Calu3 (cell line): ENCODE measurements around the gene SYTL2. TPM values are rescaled to one million over a fixed set of nuclear protein-coding genes. Genes with fewer than 3 reads are reported as not detected.

Experiments
- BruUV-seq: library from RNA; stranded (reverse); fragments of 400-500 nt; replicated peaks from 2 replicates; lab custom pipeline; 2021; lab: Mats Ljungman, UMichigan
- CTCF ChIA-PET: fragments of 300-600 bp; sonication (Branson Sonifier 250); formaldehyde crosslinking; loops from one replicate; lab custom pipeline; 2022; ENCODE audit warnings: antibody characterized with exemption; lab: Charles Lee
- DNase-seq: peaks from one replicate; pipeline ENCODE4 v3.0.0; 2022
- H3K27ac Mint-ChIP-seq: one replicate; pipeline ENCODE4 v1.8.0; 2022; ENCODE audit warnings: mixed read lengths; ENCODE audit not compliant: unreplicated experiment
- H3K27me3 Mint-ChIP-seq: one replicate; pipeline ENCODE4 v1.8.0; 2022; ENCODE audit warnings: mixed read lengths; ENCODE audit not compliant: unreplicated experiment
- H3K36me3 Mint-ChIP-seq: one replicate; pipeline ENCODE4 v1.8.0; 2022; ENCODE audit warnings: mild to moderate bottlenecking, moderate library complexity, mixed read lengths; ENCODE audit not compliant: insufficient read depth, unreplicated experiment
- H3K4me1 Mint-ChIP-seq: one replicate; pipeline ENCODE4 v1.8.0; 2022; ENCODE audit warnings: mild to moderate bottlenecking, low read depth, mixed read lengths; ENCODE audit not compliant: unreplicated experiment
- H3K4me3 Mint-ChIP-seq: one replicate; pipeline ENCODE4 v1.8.0; 2022; ENCODE audit warnings: mild to moderate bottlenecking, low read depth, moderate library complexity, mixed read lengths; ENCODE audit not compliant: unreplicated experiment
- H3K9me3 Mint-ChIP-seq: one replicate; pipeline ENCODE4 v1.8.0; 2022; ENCODE audit warnings: low read depth, mixed read lengths; ENCODE audit not compliant: unreplicated experiment
- intact Hi-C: fragments of 100-400 bp; cut with micrococcal nuclease; formaldehyde crosslinking; loops from one replicate; pipeline ENCODE4 v1.10.0; 2022; ENCODE audit not compliant: unreplicated experiment
- total RNA-seq: library from RNA; stranded (reverse); gene quantifications from 2 replicates; pipeline ENCODE4 v1.2.3, GENCODE V29; 2022
- TF ChIP-seq, protein P1 (sequence below): fragments of 200-600 bp; IDR thresholded peaks from one replicate; pipeline ENCODE4 v1.8.0; 2022; ENCODE audit warnings: antibody characterized with exemption; ENCODE audit not compliant: unreplicated experiment

Gene SYTL2
- total RNA-seq, 1 experiment from 2014 or later = 10.6 TPM

DNA sequence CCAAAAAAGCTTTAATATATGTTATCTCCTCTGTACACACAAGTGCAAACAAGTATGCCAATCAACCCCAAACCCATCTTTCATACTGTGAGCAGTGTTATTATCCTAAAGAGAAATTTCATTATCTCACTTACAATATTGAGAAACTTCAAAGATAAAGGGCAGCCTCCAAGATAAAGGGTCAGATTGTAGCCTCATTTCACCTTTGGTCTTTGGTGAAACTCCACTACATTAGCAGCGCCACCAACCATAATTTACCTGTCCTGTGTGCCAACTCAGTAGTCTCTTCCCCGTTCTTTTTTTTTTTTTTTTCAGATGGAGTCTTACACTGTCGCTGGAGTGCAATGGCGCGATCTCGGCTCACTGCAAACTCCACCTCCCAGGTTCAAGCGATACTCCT lies 9.4 kb downstream of the SYTL2 start:
- Mint-ChIP-seq H3K4me3 (no peak overlapping the region), H3K27ac (no peak overlapping the region), H3K27me3 (no peaks in the 10 kb centered on the region), H3K4me1 (peaks cover 9% of the 10 kb centered on the region), H3K36me3 (no peaks in the 10 kb centered on the region), H3K9me3 (peaks cover 4% of the 10 kb centered on the region)
- no TSS peak for BruUV-seq
- CTCF ChIA-PET = interaction anchor here (0.6 kb wide), 1 partner anchor 1667 kb away, joined by 3 read pairs; no protein-coding TSS in a partner anchor
- DNase-seq = no peak
- intact Hi-C loops = no loop called here
- TF ChIP-seq, protein P1, sequence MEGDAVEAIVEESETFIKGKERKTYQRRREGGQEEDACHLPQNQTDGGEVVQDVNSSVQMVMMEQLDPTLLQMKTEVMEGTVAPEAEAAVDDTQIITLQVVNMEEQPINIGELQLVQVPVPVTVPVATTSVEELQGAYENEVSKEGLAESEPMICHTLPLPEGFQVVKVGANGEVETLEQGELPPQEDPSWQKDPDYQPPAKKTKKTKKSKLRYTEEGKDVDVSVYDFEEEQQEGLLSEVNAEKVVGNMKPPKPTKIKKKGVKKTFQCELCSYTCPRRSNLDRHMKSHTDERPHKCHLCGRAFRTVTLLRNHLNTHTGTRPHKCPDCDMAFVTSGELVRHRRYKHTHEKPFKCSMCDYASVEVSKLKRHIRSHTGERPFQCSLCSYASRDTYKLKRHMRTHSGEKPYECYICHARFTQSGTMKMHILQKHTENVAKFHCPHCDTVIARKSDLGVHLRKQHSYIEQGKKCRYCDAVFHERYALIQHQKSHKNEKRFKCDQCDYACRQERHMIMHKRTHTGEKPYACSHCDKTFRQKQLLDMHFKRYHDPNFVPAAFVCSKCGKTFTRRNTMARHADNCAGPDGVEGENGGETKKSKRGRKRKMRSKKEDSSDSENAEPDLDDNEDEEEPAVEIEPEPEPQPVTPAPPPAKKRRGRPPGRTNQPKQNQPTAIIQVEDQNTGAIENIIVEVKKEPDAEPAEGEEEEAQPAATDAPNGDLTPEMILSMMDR = no peak

DNA sequence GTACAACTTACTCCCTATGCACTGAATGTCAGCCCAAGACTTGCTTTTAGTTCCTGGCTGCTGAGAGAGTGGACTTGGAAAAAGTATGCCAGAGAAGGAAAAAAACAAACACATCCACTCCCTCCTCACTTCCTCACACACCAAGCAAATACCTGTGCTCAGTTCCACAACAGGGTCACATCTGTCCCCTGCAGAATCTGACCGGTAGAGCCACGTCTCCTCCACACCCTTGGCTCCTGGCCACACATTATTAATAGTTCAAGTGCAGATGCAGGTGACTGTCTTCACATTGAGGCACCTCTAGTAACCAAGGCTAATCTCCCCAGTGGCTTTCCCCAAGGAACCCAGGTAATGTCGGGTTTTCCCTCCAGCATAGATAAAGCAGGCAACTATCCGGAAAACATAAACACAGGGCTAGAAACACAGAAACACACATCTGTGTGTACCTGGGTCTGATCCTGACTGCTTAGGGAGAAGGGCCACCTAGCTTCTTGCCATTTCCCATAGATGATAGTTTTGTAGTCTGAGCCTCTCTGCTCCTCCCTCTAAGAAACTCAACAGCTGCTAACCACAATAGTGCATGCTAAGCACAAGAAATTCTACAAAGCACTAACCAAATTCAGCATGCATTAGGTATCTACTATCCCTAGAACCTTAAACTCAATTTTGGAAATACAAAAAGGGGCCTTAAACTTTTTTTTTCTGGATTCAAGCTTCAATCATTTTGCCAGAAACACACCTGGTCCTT lies 10.2 kb downstream of the SYTL2 start:
- TF ChIP-seq, protein P1 = no peak
- Mint-ChIP-seq H3K4me3 (no peak overlapping the region), H3K27me3 (no peaks in the 10 kb centered on the region), H3K4me1 (peaks cover 9% of the 10 kb centered on the region), H3K9me3 (peaks cover 4% of the 10 kb centered on the region), H3K36me3 (no peaks in the 10 kb centered on the region), H3K27ac (no peak overlapping the region)
- no TSS peak for BruUV-seq
- CTCF ChIA-PET = interaction anchor here (0.6 kb wide), 1 partner anchor 1667 kb away, joined by 3 read pairs; no protein-coding TSS in a partner anchor
- no peak for DNase-seq
- intact Hi-C loops = no loop called here

DNA sequence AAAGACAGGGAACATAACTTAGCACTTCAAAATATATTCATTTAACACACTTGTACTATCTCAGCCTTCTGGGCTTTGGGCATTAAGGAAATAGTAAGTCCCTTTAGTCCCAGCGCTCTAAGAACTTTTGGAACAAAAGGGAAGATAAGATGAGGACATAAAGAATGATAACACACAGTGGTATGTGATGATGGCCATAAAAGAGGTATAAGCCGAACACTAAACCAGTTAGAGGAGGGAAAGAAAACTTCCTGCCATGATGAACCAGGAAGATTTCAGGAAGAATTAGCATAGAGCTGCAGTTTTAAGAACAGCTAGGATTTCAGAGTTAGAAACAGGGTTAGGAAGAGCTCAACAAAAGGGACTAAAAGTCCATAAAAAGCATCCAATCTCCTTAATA lies 11.8 kb downstream of the SYTL2 start:
- intact Hi-C loops = no loop called here
- Mint-ChIP-seq H3K27me3 (no peaks in the 10 kb centered on the region), H3K27ac (no peak overlapping the region), H3K4me3 (no peak overlapping the region), H3K9me3 (peaks cover 4% of the 10 kb centered on the region), H3K36me3 (no peaks in the 10 kb centered on the region), H3K4me1 (peaks cover 16% of the 10 kb centered on the region)
- CTCF ChIA-PET = interaction anchor here (1.1 kb wide), 1 partner anchor 11 kb away, joined by 3 read pairs; no protein-coding TSS in a partner anchor
- no peak for DNase-seq
- TF ChIP-seq, protein P1 = no peak
- no TSS peak for BruUV-seq

DNA sequence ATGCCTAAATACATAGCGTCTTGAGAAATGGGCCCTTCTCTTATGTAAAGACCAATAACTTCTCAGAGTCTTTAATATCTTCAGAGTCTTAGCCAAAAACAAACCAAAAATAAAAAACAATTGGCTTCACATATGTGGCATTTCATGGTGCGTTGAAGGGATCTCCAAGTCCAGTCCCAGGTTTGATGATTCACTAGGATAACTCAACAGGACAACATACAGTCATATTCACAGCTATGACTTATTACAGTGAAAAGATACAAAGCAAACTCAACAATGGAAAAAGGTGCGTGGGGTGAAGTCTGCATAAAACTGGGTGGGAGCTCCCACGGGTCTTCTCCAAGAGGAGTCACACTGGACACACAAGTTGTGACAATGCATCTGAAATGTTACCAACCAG lies 12.6 kb downstream of the SYTL2 start:
- Mint-ChIP-seq H3K36me3 (no peaks in the 10 kb centered on the region), H3K27ac (no peak overlapping the region), H3K27me3 (no peaks in the 10 kb centered on the region), H3K4me1 (peaks cover 16% of the 10 kb centered on the region), H3K4me3 (no peak overlapping the region), H3K9me3 (peaks cover 4% of the 10 kb centered on the region)
- CTCF ChIA-PET = no interaction called here
- no TSS peak for BruUV-seq
- intact Hi-C loops = no loop called here
- TF ChIP-seq, protein P1 = no peak
- DNase-seq = no peak
